Measurements from ENCODE around the gene CELF4. TPM values are rescaled to one million over a fixed set of nuclear protein-coding genes. Genes with fewer than 3 reads are reported as not detected.
"Not testable (repeated sequence)": the region's sequence is repeated elsewhere in the genome, so short reads cannot be mapped to it uniquely, and the experiment has no call there.

Gene CELF4
- total RNA-seq, 2 donors from 2014 or later, result 0.32 to 0.79 TPM

DNA sequence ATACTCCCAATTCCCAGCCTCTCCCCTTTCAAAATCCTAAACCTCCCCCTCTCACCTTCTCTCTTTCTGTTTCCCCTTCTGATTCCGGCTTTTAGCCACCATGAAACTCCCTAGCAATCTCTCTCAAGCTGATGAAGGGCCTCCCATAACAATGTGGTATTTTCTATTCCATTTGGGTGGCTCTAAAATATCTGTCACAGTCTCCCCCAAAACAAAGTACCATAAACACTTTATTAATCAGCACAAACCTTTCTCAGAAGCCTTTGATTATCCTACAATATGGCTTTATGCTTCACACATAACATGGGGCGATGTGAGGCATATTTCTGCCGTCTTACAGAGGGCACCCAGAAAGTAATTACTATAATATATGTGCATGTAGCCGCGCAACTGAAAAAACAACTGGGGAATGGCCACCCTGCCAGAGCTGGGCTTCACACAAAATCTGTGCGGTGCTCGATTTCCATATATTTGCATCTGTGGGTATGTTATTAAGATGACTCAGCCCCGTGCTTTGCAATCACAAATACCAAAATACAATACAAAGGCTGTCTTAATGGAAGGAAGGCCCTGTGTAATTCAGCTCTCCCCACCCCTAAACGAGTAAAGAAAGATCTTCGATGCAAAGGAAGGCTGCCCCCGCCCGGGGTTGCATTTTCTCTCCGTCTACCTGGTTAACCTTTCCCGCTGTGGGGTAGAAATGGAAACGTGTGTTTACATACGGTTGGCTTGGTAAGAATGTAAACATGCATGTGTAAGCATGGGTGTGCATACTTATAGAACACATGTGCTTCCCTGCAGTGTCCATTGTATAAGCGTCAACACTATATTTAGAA is 81.4 kb downstream of the CELF4 start:
- ATAC-seq, result no peak
- intact Hi-C loops (cut with DNase I), result loop anchor here in 1 of 2 donors (10.0 kb wide), 1 partner anchor 99 kb away; no protein-coding TSS in a partner anchor
- DNase-seq, result no peak

GRCh38 chr18:37483221-37483971 is 82.2 kb downstream of the CELF4 start:
- no peak for DNase-seq
- no peak for ATAC-seq
- intact Hi-C loops (cut with DNase I), result loop anchor here in 1 of 2 donors (10.0 kb wide), 1 partner anchor 99 kb away; no protein-coding TSS in a partner anchor

GRCh38 chr18:37482433-37482832 is 83.2 kb downstream of the CELF4 start:
- intact Hi-C loops (cut with DNase I), result loop anchor here in 1 of 2 donors (10.0 kb wide), 1 partner anchor 98 kb away; no protein-coding TSS in a partner anchor
- DNase-seq (no peak), ATAC-seq (no peak)

DNA sequence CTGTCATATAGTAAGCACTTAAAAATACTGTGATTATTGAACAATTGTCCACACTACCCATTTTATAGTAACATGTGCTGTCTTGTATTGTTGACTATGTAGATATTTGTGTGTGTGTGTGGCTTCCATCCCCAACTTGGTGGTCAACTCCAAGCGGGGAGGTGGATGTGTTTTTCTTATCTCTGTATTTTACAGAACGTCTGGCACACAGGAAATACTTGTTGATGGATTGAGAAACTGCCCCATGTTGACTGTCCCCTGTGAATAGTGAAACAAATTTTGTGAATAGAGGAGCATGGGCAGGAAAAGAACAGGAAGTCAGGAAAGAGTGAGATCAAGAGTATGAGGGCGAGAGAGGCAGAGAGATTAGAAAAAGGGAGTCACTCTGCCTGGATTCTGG is 83.6 kb downstream of the CELF4 start:
- no peak for ATAC-seq
- intact Hi-C loops (cut with DNase I), result loop anchor here in 1 of 2 donors (10.0 kb wide), 1 partner anchor 97 kb away; no protein-coding TSS in a partner anchor
- no peak for DNase-seq

DNA sequence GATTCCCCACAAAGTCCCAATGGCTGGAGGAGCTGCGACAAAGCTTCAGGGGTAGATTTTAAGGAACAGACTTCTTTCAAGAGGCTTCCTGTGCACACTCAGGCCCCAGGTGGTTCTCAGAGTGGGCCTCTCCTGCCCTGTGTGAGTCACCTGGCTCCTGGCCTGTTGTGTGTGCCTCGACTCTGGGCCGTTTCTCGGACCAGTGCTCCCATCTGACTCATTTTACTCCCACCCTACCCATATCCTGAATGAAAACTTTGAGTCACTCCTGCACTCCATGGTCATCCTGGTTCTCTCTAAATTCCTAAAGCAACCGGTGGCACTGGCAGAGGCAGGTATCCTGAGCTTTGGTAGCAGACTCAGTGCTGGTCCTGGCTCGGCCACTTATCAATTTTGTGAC is 84.1 kb downstream of the CELF4 start:
- no peak for DNase-seq
- ATAC-seq, result no peak
- intact Hi-C loops (cut with DNase I), result loop anchor here in 1 of 2 donors (10.0 kb wide), 1 partner anchor 97 kb away; no protein-coding TSS in a partner anchor

- no peak for ATAC-seq
- intact Hi-C loops (cut with DNase I), result loop anchor here in 1 of 2 donors (10.0 kb wide), 1 partner anchor 96 kb away; no protein-coding TSS in a partner anchor
- DNase-seq, result no peak
These were observed 84.5 kb downstream of the CELF4 start for GRCh38 chr18:37481072-37481471.

DNA sequence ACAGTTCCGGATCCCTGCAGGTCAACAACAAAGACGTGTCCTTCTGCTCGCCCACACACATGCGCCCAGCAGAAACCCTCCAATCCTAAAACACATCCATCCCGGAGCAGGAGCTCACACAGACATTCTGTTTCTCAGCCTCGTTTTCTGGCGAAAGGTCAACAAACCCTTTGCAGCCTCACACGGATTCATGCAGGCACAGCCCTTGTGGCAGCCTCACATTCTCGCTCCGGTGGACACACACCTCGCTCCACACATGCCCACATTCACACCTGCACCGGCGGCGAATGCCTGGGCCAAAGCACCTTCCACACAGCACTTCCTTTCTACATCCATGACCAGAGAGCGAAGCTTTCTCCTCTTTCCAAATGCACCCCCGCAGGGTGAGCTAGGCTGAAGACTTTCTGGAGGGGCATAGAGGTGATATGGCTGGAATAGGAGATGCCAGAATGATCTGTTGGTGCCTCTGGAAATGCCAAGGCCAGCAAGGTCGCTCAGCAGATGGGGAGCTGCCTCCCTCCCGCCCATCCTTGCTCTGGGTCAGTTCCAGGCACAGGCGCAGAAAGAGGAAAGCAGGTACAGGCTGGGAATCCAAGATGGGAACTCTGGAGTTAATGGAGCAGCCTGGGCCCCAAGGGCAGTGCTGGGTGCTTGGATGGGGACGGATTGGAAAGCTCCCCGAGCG is 88.8 kb downstream of the CELF4 start:
- DNase-seq (no peak), ATAC-seq (no peak)
- intact Hi-C loops (cut with DNase I), result loop anchor here in 1 of 2 donors (5.0 kb wide), 1 partner anchor 89 kb away; no protein-coding TSS in a partner anchor

GRCh38 chr18:37476182-37476581 is 89.4 kb downstream of the CELF4 start:
- intact Hi-C loops (cut with DNase I), result loop anchor here in 1 of 2 donors (5.0 kb wide), 1 partner anchor 89 kb away; no protein-coding TSS in a partner anchor
- ATAC-seq, result no peak
- no peak for DNase-seq

- DNase-seq (no peak), ATAC-seq (no peak)
- intact Hi-C loops (cut with DNase I), result no loop called here
These were observed 92.3 kb downstream of the CELF4 start for GRCh38 chr18:37473195-37473840.

DNA sequence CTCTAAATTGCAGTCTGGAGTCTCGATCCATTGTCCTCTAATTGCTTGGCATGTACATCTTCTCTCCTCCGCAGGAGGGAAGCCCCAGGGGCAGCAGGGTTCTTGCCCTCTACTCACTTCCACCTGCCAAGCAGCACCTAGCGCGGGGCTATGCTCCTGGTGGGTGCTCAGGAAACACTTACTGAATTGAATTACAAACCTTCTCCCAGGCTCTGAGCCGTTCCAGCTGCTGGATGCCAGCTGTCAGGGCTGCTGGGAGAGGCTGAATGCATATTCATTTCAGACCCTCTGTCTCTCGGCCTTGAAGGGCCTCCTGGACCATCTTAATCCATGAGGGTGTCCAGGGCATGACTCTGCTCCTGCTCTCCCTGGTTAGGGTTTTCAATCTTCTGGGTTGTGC is 94.0 kb downstream of the CELF4 start:
- ATAC-seq (no peak), DNase-seq (no peak)
- intact Hi-C loops (cut with DNase I), result no loop called here

- ATAC-seq (no peak), DNase-seq (no peak)
- intact Hi-C loops (cut with DNase I), result no loop called here
These were observed 94.6 kb downstream of the CELF4 start for GRCh38 chr18:37470986-37471385.

- DNase-seq (no peak), ATAC-seq (no peak)
- intact Hi-C loops (cut with DNase I), result no loop called here
These were observed 98.5 kb downstream of the CELF4 start for GRCh38 chr18:37467002-37467662.

- DNase-seq, result no peak
- intact Hi-C loops (cut with DNase I), result no loop called here
- ATAC-seq, result peak in 1 of 2 donors; percentile 34
These were observed 99.6 kb downstream of the CELF4 start for GRCh38 chr18:37465958-37466357.

- intact Hi-C loops (cut with DNase I), result no loop called here
- no peak for DNase-seq
- ATAC-seq, result no peak
These were observed 101.3 kb downstream of the CELF4 start for GRCh38 chr18:37464257-37464656.

GRCh38 chr18:37461329-37461728 is 104.3 kb downstream of the CELF4 start:
- ATAC-seq; intact Hi-C loops (cut with DNase I); DNase-seq: not testable (repeated sequence)

DNA sequence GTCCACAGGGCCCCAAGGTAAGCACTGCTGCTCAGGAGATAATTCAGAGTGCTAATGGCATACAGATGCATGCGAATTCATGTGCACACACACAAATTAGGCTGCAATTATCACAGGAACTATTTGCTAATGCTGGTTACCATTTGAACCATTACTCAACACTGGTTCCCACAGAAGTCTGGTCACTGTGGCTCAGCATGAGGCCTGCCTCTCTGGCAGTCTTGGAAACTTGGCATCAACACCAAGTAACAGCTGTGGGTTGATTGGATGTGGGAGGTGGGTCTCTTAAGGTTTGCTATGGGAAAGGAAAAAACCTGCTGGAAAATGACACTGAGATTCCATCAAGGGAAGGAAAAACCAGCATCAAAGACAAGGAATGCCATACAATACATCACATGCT is 105.0 kb downstream of the CELF4 start:
- intact Hi-C loops (cut with DNase I), result no loop called here
- no peak for DNase-seq
- peak in 1 of 2 donors; percentile 59 for ATAC-seq

DNA sequence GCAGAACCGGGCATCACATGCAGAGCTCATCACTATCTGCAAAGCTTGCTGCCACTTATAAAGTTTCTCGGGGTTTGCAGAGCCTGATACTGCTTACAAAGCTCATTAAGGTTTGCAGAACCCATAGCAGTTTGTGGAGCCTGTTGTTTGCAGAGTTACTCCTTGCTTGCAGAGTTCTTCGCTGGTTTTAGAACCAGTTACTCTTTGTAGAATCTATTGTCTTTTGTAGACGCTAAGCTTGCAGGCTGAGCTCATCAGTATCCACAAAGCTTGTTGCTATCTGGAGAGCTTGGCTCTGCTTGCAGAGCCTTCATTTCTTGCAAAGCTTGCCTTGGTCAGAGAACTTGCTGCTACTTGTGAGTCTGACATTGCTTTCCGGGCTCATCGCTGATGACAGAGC is 106.9 kb downstream of the CELF4 start:
- ATAC-seq (no peak), DNase-seq (no peak)
- intact Hi-C loops (cut with DNase I), result no loop called here

DNA sequence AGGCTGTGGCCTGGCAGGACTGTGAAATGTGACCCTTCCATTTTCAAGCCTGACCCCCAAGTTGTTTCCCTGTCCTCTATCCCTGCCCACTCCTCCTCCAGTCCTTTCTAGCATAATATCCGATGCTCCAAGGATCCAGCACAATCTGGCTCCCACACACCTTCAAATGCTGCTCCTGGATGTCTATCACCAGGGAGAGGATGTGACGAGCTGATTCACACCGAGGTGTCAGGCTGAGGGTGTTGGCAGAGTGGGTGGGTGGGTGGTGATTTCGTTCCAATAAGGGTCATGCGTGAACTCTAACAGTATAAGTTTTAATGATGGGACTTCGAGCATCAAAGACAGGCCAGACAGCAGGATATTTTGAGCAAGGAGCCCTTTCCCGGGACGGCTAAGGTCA is 107.8 kb downstream of the CELF4 start:
- intact Hi-C loops (cut with DNase I), result no loop called here
- DNase-seq (no peak), ATAC-seq (no peak)

Data from left cardiac atrium (tissue), 4 donors.